ENCODE data around the gene KLF18.
"Not testable (repeated sequence)": the region's sequence is repeated elsewhere in the genome, so short reads cannot be mapped to it uniquely, and the experiment has no call there.

The KLF18 gene

DNA sequence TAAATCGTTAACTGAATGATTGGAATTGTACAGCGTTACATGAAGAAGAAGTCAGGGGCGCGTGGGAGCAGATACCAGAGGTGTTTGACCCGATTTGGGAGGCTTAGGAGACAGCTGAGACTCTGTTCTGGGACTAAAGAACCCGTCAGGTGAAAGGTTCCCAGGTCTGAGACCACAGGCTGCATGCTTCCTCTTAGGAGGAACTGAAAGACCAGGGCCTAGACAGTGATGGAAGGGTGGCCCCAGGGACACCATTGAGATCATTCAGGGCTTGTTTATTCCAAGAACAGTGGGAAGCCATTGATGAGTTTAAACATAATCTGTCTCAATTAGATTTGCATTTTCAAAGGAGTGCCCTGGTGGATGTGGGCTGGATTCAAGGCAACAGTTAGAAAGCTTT lies 21.9 kb downstream of the KLF18 start:
- DNase-seq = no peak

DNA sequence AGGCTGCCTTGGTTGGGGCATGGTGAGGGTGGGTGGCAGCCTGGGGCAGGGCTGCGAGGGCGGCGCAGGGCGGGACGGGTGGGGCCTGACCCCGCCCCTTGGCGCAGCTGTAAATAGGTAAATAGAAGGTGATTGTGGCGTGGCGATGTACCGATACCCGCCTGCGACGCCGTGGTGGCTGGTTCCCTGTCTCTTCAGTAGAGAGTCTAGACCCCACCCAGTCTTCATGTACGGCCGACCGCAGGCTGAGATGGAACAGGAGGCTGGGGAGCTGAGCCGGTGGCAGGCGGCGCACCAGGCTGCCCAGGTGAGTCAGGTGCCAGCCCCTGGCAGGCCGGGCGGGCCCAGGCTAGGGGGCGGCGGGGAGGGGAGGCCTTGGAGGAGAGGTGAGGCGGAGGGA lies 22.7 kb downstream of the KLF18 start, which contains the start of gene KLF17:
Gene KLF17, plus strand, starts transcription at position 140 of the 400 bp plus-strand sequence. Its CDS starts 87 bp downstream, at position 227.
- no peak for DNase-seq

DNA sequence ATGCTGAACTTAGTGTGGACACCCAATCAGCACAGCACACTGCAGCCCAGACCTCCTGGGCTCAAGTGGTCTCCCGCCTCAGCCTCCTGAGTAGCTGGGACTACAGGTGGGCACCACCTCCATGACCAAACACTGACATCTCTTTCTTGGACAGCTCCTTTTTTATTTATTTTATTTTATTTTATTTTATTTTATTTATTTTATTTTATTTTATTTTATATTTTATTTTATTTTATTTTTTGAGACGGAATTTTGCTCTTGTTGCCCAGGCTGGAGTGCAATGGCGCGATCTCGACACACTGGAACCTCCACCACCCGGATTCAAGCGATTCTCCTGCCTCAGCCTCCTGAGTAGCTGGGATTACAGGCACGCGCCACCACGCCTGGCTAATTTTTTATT lies 24.2 kb downstream of the KLF18 start:
- not testable (repeated sequence) for DNase-seq

DNA sequence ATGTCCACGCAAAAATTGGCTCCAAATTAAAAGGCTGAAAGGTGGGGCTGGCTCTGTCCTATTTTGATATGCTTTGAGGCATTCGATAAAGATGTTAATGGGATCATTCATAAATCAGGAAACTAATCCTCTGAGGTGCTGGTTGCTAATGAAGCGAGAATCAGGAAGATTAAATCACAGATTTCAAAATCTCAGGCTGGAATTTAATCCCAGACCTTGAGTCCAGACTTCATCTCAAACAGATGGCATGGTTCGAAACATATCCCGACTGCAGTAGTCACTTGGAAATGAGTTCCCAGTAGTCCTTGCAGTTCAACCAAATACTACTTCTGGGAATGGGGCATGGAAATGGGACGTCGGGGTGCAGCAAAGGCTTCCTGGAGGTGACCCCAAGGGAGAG lies 27.3 kb downstream of the KLF18 start:
- no peak for DNase-seq

GRCh38 chr1:44113095-44113609 lies 28.3 kb downstream of the KLF18 start:
- DNase-seq = no peak

DNA sequence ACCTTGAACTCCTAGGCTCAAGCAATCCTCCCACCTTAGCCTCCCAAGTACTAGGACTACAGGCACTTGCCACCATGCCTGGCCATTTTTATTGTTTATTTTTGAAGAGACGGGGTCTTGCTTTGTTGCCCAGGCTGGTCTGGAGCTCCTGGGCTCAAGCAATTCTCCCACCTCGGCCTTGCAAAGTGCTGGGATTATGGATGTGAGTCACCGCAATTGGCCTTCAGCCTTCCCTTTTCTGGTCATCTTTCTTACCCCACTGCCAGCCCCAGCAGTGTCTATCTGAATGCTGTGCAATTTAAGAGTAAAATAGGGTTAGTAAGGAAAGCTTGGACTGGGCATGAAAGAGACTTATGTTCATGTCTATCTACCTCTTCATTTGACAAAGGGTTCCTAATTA lies 28.9 kb downstream of the KLF18 start:
- DNase-seq = no peak

DNA sequence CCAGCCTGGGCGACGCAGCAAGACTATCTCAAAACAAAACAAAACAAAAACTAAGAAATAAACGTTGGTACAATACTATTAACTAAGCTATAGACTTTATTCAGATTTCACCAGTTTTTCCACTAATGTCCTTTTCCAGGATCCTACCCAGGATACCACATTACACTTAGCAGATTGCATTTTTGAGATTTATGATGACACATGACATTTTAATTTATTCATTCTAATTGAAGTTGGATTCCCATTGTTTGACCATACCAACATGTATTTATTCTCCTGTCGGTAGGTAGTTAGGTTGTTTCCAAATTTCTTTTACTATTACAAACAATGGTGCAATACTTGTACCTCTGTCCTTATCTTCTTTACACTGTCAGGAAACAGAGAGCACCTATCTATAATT lies 29.6 kb downstream of the KLF18 start:
- no peak for DNase-seq

DNA sequence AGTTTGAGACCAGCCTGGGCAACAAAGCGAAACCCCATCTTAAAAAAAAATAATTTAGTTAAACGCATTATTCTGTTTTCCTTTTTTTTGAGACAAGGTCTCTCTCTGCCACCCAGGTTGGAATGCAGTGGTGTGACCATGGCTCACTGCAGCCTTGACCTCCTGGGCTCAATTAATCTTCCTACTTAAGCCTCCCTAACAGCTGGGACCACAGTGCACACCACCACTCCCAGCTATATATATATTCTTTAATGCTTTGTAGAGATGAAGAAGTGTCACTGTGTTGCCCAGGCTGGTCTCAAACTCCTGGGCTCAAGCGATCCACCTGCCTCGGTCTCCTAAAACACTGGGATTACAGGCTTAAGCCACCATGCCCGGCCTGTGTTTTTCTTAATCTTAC lies 30.5 kb downstream of the KLF18 start:
- DNase-seq = no peak

GRCh38 chr1:44108971-44109370 lies 32.5 kb downstream of the KLF18 start:
- DNase-seq = no peak

DNA sequence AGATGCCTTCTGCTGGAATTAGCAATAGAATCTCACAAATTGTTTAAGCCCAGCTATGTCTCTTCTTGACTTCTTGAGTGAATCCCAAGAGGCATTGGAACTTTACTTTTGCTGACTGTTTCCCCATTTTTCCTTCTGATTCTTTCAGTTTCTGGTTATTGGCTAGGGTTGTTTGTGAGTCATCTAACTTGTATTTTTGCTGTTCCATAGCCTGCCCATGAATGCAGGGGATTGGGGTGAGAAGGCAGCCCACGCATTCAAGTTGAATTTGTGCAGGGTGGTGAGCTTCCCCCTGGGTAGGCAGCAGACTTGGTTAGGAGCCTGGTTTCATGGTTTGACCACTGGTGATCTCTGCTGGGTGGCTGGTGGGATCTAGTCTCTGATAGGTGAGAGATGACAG lies 33.2 kb downstream of the KLF18 start:
- DNase-seq = no peak

DNA sequence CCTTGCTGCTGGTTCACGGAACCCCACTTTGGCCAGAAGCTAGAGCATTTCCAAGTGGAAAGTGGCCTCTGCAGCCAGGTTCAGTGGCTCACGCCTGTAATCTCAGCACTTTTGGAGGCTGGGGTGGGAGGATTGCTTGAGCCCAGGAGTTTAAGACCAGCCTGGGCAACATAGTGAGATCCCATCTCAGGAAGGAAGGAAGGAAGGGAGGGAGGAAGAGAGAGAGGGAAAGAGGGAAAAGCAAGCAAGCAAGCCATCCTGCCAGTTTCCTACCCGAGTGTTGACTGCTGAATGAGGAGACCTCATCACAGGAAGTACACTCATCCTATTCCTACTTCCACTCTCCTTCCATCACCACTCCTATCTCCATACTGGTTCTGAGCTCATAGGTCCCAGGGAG lies 35.6 kb downstream of the KLF18 start:
- DNase-seq = no peak

GRCh38 chr1:44103270-44104131 lies 37.9 kb downstream of the KLF18 start:
- DNase-seq = no peak

DNA sequence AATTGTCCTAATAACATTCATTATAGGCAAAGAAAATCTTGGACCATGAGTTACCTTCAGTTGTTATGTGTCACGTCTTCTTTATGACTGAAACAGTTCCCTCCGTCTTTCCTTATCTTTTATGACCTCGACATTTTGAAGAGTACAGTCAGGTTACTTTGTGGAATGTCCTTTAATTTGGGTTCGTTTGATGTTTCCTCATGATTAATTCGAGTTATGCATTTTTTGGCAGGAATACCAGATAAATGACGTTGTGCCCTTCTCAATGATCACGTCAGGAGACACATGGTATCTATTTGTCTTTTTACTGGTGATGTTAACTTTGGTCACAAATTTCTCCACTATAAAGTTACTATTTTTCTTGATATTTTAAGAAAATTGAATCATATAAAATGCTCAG lies 40.1 kb downstream of the KLF18 start:
- no peak for DNase-seq

DNA sequence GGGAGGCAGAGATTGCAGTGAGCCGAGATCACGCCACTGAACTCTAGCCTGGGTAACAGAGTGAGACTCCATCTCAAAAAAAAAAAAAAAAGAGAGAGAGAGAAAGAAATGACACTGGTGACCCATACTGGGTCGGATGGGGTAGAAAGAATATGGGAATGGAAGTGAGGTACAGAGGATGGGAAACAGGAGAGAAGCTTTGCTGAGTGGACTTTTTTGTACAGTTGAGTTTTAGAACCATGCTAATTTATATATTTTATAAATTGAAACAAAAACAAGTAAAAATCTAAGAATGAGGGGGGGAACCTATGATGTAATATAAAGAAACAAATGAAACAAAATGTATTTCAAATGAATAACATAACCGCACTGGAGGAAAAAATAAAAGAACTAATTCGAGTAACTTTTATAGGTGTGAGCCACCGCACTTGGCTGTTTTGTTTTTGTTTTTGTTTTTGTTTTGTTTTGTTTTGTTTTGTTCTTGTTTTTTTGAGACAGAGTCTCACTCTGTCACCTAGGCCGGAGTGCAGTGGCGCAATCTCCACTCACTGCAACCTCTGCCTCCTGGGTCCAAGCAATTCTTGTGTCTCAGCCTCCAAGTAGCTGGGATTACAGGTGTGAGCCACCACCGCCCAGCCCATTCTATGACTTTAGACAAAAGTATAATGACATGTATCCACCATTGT lies 41.1 kb downstream of the KLF18 start:
- no peak for DNase-seq

- no peak for DNase-seq
Measured at GRCh38 chr1:44094047-44094446, 47.4 kb downstream of the KLF18 start.

GRCh38 chr1:44090429-44091252 lies 50.8 kb downstream of the KLF18 start:
- DNase-seq = no peak

- DNase-seq = peak; percentile 33
Measured at GRCh38 chr1:44089371-44090048, 51.9 kb downstream of the KLF18 start.

Measured in NCI-H2107 (cell line).